K562 (cell line): ENCODE measurements around the gene KHSRP. TPM values are rescaled to one million over a fixed set of nuclear protein-coding genes. Genes with fewer than 3 reads are reported as not detected.

Source experiments
- AFF4 ChIP-seq: sonication (generic); formaldehyde crosslinking; IDR thresholded peaks from 2 replicates; pipeline ENCODE4 v1.8.0; 2023; ENCODE audit warnings: mild to moderate bottlenecking, missing genetic modification reagents
- ATF4 ChIP-seq: fragments of 450-650 bp; formaldehyde crosslinking; IDR thresholded peaks from 2 replicates; pipeline ENCODE4 v1.4.0; 2022; ENCODE audit warnings: mild to moderate bottlenecking, moderate library complexity
- BHLHE40 ChIP-seq: IDR thresholded peaks from 2 replicates; pipeline ENCODE4 v1.6.1; 2011; ENCODE audit warnings: low read length, improper control_type of control experiment
- CBFA2T3 ChIP-seq: fragments of 450-650 bp; IDR thresholded peaks from 2 replicates; pipeline ENCODE4 v1.6.1; 2017
- CBX3 ChIP-seq, 2 experiments: IDR thresholded peaks; 1 replicate in 1 of 2; 2 replicates in 1 of 2; pipeline ENCODE4 v1.6.1; 2012; ENCODE audit warnings: inconsistent platforms in 2 of 2, low read length in 2 of 2, borderline replicate concordance in 1 of 2, control low read depth in 1 of 2
- CGGBP1 ChIP-seq: fragments of 250-450 bp; sonication (Bioruptor Pico); IDR thresholded peaks from 2 replicates; pipeline ENCODE4 v1.9.0; 2021; ENCODE audit warnings: mild to moderate bottlenecking
- CHCHD3 ChIP-seq: fragments of 250-450 bp; sonication (Bioruptor Pico); IDR thresholded peaks from 2 replicates; pipeline ENCODE4 v2.1.2; 2022; ENCODE audit warnings: mild to moderate bottlenecking
- DNMT1 ChIP-seq: fragments of 450-650 bp; IDR thresholded peaks from 2 replicates; pipeline ENCODE4 v1.6.1; 2016; ENCODE audit warnings: antibody characterized with exemption, mild to moderate bottlenecking
- KAT2B ChIP-seq: IDR thresholded peaks from one replicate; pipeline ENCODE4 v1.6.1; 2012; ENCODE audit warnings: low read depth, mild to moderate bottlenecking, control low read depth, inconsistent platforms, low read length, moderate library complexity
- MYNN ChIP-seq, 2 experiments: sonication (generic); formaldehyde crosslinking in 1 of 2; IDR thresholded peaks; 2 replicates each; pipeline versions ENCODE4 v1.5.0 to v1.6.1; 2016 to 2020; ENCODE audit warnings: antibody characterized with exemption in 1 of 2, missing genetic modification reagents in 1 of 2
- OTX1 ChIP-seq: fragments of 450-650 bp; formaldehyde crosslinking; IDR thresholded peaks from 2 replicates; pipeline ENCODE4 v1.4.0; 2022; ENCODE audit warnings: mild to moderate bottlenecking
- PBX2 ChIP-seq, 2 experiments: IDR thresholded peaks in 1 of 2; conservative IDR thresholded peaks in 1 of 2; 2 replicates each; pipeline ENCODE4 v1.6.1; 2016; ENCODE audit warnings: low read depth in 2 of 2, mild to moderate bottlenecking in 1 of 2, missing compliant biosample characterization in 1 of 2, missing genetic modification characterization in 1 of 2, moderate library complexity in 1 of 2
- RBM34 ChIP-seq: fragments of 200-400 bp; formaldehyde crosslinking; IDR thresholded peaks from 2 replicates; pipeline ENCODE4 v1.6.1; 2018; ENCODE audit warnings: low read length, borderline replicate concordance; ENCODE audit not compliant: insufficient read depth
- TFAP4 ChIP-seq: sonication (generic); formaldehyde crosslinking; IDR thresholded peaks from 2 replicates; pipeline ENCODE4 v1.8.0; 2022; ENCODE audit warnings: missing genetic modification reagents, mild to moderate bottlenecking, moderate library complexity, borderline replicate concordance
- ZNF134 ChIP-seq: fragments of 250-450 bp; sonication (Bioruptor Pico); conservative IDR thresholded peaks from 2 replicates; pipeline ENCODE4 v1.4.0; 2020
- ZNF316 ChIP-seq: fragments of 450-650 bp; IDR thresholded peaks from 2 replicates; pipeline ENCODE4 v1.6.1; 2016
- ZNF354B ChIP-seq: fragments of 250-450 bp; sonication (Bioruptor Pico); IDR thresholded peaks from 2 replicates; pipeline ENCODE4 v1.4.0; 2020
- ZNF695 ChIP-seq: fragments of 450-650 bp; formaldehyde crosslinking; IDR thresholded peaks from 2 replicates; pipeline ENCODE4 v1.4.0; 2020; ENCODE audit warnings: mild to moderate bottlenecking, moderate library complexity
- polyA plus RNA-seq, 8 experiments: library from polyadenylated mRNA; depleted of rRNA in 4 of 8; stranded (reverse) in 5 of 8; unstranded in 3 of 8; fragments of >200 nt; fragmentation: Nextera tagmentation in 2 of 8; fragmentation: Illumina TruSeq in 1 of 8; extraction: Ambion mirVana in 2 of 8; extraction: Trizol in 1 of 8; gene quantifications; 2 replicates each; pipeline versions ENCODE4 v1.2.1 to v1.2.3, GENCODE V29; 2011 to 2014; ENCODE audit warnings: inconsistent platforms in 1 of 8, missing spikeins in 1 of 8
- total RNA-seq, 7 experiments: library from RNA; depleted of rRNA in 6 of 7; stranded (reverse); fragments of >200 nt in 6 of 7; fragmentation: Illumina TruSeq in 2 of 7; extraction: Trizol in 2 of 7; gene quantifications; 2 replicates each; pipeline versions ENCODE4 v1.2.1 to v1.2.3, GENCODE V29; 2011 to 2021; ENCODE audit warnings: low replicate concordance in 1 of 7

KHSRP gene
- total and polyA plus RNA-seq, 9 of the 15 experiments (the other 6 are each of a cell fraction or from before 2014, with no cell fraction given): 4.2 to 564 (median 139) TPM

GRCh38 chr19:6373096-6373812 lies 51.4 kb downstream of the KHSRP start (continued):
- TF ChIP-seq ZNF134 (CRISPR knock-in tag) (no peak), PBX2 (CRISPR knock-in tag; IDR thresholded peaks at IDR 0.05; ENCODE audit: low read depth) (no peak), PBX2 (tag; conservative IDR thresholded peaks at IDR 0.05; ENCODE audit: low read depth) (no peak), CGGBP1 (CRISPR knock-in tag) (no peak), OTX1 (CRISPR knock-in tag) (no peak), BHLHE40 (no peak; the same call in 1 of the 2 replicates), ZNF316 (no peak), MYNN (IDR thresholded peaks at IDR 0.05) (no peak), MYNN (CRISPR knock-in tag; IDR thresholded peaks at IDR 0.05) (no peak), RBM34 (no peak), ZNF354B (CRISPR knock-in tag) (no peak), AFF4 (no peak), CBFA2T3 (no peak), CBX3 (IDR thresholded peaks at IDR 0.05; ENCODE audit: borderline replicate concordance in 1 of 2, low read length in 2 of 2) (no peak), ZNF695 (CRISPR knock-in tag) (no peak), DNMT1 (no peak), CHCHD3 (CRISPR knock-in tag) (no peak), ATF4 (CRISPR knock-in tag) (no peak), KAT2B (no peak), TFAP4 (CRISPR knock-in tag) (no peak)
